ENCODE results near the gene RBM38. TPM values are rescaled to one million over a fixed set of nuclear protein-coding genes. Genes with fewer than 3 reads are reported as not detected.

Gene RBM38
- total RNA-seq, 4 donors from 2014 or later: 9.1 to 21.0 (median 13.3) TPM

- Histone ChIP-seq H3K9me3 (no peaks in the 10 kb centered on the region), H3K4me1 (no peaks in the 10 kb centered on the region), H3K36me3 (peaks cover 0 to 84% (median 22%) of the 10 kb centered on the region in 3 donors), H3K4me3 (no peak overlapping the region), H3K27ac (no peak overlapping the region), H3K27me3 (no peaks in the 10 kb centered on the region)
- intact Hi-C loops (cut with DNase I): no loop called here
- 83 to 95% methylated on average over 4 to 9 of the region's 9 CpGs for WGBS, 2 donors
- TF ChIP-seq POLR2A (IDR thresholded peaks at IDR 0.05): no peak
- no peak for TF ChIP-seq CTCF (IDR thresholded peaks at IDR 0.05)
- DNase-seq: no peak
Observed at GRCh38 chr20:57372157-57372556, 19.0 kb upstream of the RBM38 start.

- peaks cover 0 to 83% (median 18%) of the 10 kb centered on the region in 3 donors for H3K36me3 ChIP-seq
- WGBS, 2 donors: 80 to 87% methylated on average over 12 to 14 of the region's 25 CpGs
- intact Hi-C loops (cut with DNase I): no loop called here
Observed at GRCh38 chr20:57372581-57373350, 18.4 kb upstream of the RBM38 start.

GRCh38 chr20:57374343-57374930 lies 16.8 kb upstream of the RBM38 start:
- Histone ChIP-seq H3K9me3 (no peaks in the 10 kb centered on the region), H3K4me3 (no peak overlapping the region), H3K4me1 (no peaks in the 10 kb centered on the region), H3K27me3 (no peaks in the 10 kb centered on the region), H3K27ac (peak overlapping the region in 1 of 4 donors; percentile 65), H3K36me3 (peaks cover 0 to 74% (median 16%) of the 10 kb centered on the region in 3 donors)
- 56 to 81% methylated on average over 6 to 10 of the region's 12 CpGs for WGBS, 2 donors
- TF ChIP-seq POLR2A (IDR thresholded peaks at IDR 0.05) (no peak), CTCF (IDR thresholded peaks at IDR 0.05) (no peak)
- intact Hi-C loops (cut with DNase I): no loop called here
- no peak for DNase-seq

More at GRCh38 chr20:57372581-57373350, 18.4 kb upstream of the RBM38 start:
- DNase-seq: no peak
- no peak overlapping the region for H3K27ac ChIP-seq
- no peak overlapping the region for H3K4me3 ChIP-seq
- TF ChIP-seq CTCF (IDR thresholded peaks at IDR 0.05) (no peak), POLR2A (IDR thresholded peaks at IDR 0.05) (no peak)
- no peaks in the 10 kb centered on the region for H3K9me3 ChIP-seq
- H3K4me1 ChIP-seq: no peaks in the 10 kb centered on the region
- no peaks in the 10 kb centered on the region for H3K27me3 ChIP-seq

- H3K9me3 ChIP-seq: no peaks in the 10 kb centered on the region
- H3K4me1 ChIP-seq: no peaks in the 10 kb centered on the region
- H3K36me3 ChIP-seq: peaks cover 3 to 67% (median 10%) of the 10 kb centered on the region in 3 donors
- H3K27ac ChIP-seq: peak overlapping the region; percentile 1 to 65 (median 30)
- 83% methylated on average over 9 to 12 of the region's 14 CpGs for WGBS, 2 donors
- H3K4me3 ChIP-seq: peak overlapping the region in 1 of 4 donors; percentile 8
- intact Hi-C loops (cut with DNase I): no loop called here
- DNase-seq: no peak
- H3K27me3 ChIP-seq: no peaks in the 10 kb centered on the region
- TF ChIP-seq CTCF (IDR thresholded peaks at IDR 0.05) (no peak), POLR2A (IDR thresholded peaks at IDR 0.05) (no peak)
Observed at GRCh38 chr20:57374931-57375651, 16.1 kb upstream of the RBM38 start.

Measured in esophagus squamous epithelium (tissue), 5 donors.